GM19035 (cell line): ENCODE results near the gene ABCF1.
"Not testable (repeated sequence)": the region's sequence is repeated elsewhere in the genome, so short reads cannot be mapped to it uniquely, and the experiment has no call there.

Experiments used
- ATAC-seq: cut with Tn5 transposase; IDR thresholded peaks from one replicate; pipeline ENCODE4 v1.9.1; 2021; ENCODE audit not compliant: unreplicated experiment

Gene ABCF1

GRCh38 chr6:30556906-30557682 lies 14.1 kb upstream of the ABCF1 start, which contains the start of gene PRR3:
Gene PRR3, plus strand, starts transcription at chr6:30557295. Its CDS starts 50 bp downstream, at chr6:30557345.
- peak; percentile 62 for ATAC-seq

DNA sequence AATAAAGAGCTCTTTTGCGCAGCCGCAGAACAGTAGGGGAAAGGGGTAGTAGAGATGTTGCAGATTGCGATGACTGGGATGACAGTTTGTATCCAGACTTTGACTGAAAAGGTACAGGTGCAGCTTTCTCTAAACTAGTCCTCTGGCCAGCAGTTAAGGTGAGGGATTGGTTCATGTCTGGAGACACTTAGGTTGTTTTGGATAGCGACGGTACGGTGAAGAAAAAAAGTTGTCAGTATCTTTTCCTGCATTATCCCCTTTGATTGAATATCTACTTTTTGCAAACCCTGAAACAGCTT lies 13.6 kb upstream of the ABCF1 start:
- ATAC-seq, result no peak

GRCh38 chr6:30560930-30561329 lies 10.3 kb upstream of the ABCF1 start:
- ATAC-seq, result no peak

GRCh38 chr6:30562470-30563425 lies 8.5 kb upstream of the ABCF1 start:
- no peak for ATAC-seq

DNA sequence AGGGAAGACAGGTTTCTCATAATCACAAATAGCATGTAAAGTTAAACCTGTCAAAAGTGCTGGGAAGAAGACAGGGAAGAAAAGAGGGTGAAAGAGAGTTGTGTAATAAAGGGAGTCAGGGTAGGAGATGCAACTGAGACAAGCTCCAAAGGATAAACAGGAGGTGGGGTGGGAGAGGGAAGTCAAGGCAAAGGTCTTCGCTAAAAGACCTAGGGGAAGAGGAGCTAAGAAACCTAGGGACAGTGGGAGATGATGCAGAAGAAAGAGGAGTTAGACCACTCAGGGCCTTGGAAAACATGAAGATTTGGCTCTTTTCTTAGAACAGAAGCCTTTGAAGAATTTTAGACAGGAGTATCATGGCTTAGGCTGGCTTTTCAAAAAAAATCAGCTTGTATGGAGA lies 7.1 kb upstream of the ABCF1 start:
- ATAC-seq, result no peak

DNA sequence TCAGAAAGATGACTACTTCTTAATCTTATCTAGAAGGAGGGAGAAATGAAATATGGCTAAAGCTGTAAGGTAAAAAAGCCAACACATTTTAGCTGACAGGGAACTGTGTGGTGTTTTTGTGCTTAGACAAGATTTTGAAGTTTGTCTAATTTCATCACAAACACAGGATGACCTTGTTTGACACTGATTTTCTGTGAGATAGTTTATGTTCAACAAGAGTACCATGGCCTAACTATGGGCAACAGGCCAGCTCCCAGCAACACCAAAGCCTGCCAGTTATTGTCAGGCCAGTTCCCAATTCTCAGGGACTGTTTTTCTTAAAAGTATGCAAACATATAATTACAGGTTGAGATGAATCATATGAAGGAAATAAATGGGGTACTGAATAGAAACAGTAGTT lies 5.5 kb upstream of the ABCF1 start:
- ATAC-seq, result no peak

DNA sequence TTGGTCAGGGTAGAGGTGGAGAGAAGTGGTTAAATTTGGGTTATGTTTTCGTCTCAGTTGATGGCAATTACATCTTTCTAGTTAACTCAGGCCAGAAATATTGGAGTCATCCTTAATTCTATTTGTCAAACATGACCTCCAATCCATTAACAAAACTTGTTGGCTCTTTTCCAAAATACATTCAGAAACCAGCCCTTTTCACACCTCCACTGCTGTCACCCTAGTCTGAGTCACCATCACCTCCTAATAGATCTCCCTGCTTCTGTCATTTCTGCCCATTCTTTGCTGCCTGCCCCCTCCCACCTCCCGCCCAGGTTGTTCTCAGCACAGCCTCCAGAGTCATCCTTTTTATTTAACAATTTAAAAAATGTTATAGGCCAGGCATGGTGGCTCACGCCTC lies 3.0 kb upstream of the ABCF1 start:
- no peak for ATAC-seq

DNA sequence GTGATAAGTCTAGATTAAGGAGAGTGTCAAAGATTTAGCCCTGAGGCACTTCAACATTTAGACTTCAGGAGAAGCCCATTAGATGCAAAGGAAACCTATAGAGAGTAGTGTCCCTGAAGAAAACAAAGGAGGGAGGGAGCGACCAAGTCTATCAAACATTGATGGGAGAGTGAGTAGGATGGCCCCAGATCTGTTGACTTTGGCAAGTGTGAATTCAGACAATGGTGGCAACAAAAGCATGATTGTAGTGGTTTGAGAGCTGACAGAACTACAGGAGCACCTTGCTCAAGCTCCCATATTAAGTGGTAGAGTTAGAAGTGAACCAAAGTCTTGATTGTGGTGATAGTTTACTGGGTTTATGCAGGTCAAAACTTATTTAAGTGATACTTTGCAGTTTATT lies 979 bp upstream of the ABCF1 start:
- no peak for ATAC-seq

- peak; percentile 12 for ATAC-seq
Observed at GRCh38 chr6:30570740-30571074, 535 bp upstream of the ABCF1 start.

GRCh38 chr6:30571762-30572082 lies 480 bp downstream of the ABCF1 start:
- no peak for ATAC-seq

DNA sequence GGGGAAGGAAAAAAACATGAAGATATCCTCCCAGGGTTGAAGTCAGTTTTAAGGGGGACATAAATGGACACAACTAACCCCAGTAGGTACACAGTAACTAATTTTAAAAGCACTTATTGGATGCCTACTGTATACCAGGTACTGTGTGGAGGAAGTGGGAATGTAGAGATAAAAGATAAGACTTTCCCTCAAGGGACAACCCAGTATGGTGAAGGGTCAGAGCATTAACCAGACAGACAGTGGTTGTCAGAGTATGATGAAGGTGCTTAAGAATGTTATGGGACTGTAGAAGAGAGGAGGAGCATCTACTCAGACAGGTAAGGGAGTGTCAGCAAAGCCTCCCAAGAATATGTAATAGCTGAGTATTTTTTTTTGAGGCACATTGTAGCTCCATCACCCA lies 906 bp downstream of the ABCF1 start:
- no peak for ATAC-seq

DNA sequence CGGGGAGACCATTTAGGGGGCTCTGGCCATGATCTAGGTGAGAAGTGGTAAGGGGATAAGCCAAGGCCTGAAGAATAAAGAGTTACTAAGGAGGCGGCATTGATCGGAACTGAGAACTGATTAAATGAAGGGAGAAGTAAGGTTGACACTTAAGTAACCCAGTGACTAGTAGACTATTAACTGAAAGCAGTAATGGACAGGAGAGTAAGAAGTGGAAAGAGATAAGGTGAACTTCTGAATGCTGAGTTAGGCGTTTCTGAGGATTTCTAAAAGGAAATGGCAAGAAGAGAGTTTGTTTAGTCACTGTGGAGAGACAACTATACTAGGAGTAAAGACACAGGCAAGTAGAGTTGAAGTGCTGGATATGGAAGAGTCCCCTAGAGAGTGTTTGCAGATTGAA lies 1.9 kb downstream of the ABCF1 start:
- ATAC-seq, result no peak

DNA sequence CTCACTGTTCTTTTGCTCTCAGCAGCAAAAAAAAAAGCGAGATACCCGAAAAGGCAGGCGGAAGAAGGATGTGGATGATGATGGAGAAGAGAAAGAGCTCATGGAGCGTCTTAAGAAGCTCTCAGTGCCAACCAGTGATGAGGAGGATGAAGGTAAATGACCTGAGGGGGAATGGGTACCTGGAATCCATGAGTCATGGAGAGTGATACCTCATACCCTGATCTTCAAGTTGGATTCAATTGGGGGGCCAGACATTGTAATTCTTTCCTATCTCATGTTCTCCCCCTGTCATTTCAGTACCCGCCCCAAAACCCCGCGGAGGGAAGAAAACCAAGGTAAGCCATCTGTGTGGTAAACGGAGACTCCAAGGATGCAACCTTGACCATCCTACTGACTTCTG lies 6.8 kb downstream of the ABCF1 start:
- no peak for ATAC-seq

GRCh38 chr6:30583921-30584320 lies 12.7 kb downstream of the ABCF1 start:
- no peak for ATAC-seq

- no peak for ATAC-seq
Observed at GRCh38 chr6:30589754-30590358, 18.6 kb downstream of the ABCF1 start.

- ATAC-seq, result no peak
Observed at GRCh38 chr6:30590509-30590908, 19.3 kb downstream of the ABCF1 start.

- ATAC-seq, result no peak
Observed at GRCh38 chr6:30591008-30591407, 19.8 kb downstream of the ABCF1 start.

DNA sequence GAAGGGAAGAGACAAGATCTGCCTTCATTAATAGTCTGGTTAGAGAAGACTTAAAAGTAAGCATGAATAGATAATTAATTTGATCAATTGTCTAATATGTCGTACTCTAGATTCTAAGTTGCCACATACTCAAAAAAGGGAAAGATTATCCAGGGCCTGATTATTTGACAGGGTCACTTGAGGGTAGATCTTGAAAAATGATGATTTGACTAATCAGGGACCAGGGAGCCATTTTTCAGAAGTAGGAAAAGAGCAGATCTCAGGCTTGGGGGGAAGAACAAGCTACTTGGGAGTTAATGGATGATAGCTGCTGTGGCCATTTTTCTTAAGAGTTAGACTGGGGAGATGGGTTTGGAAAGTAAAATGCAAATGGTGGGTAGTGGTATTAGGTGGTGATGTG lies 21.0 kb downstream of the ABCF1 start:
- no peak for ATAC-seq

DNA sequence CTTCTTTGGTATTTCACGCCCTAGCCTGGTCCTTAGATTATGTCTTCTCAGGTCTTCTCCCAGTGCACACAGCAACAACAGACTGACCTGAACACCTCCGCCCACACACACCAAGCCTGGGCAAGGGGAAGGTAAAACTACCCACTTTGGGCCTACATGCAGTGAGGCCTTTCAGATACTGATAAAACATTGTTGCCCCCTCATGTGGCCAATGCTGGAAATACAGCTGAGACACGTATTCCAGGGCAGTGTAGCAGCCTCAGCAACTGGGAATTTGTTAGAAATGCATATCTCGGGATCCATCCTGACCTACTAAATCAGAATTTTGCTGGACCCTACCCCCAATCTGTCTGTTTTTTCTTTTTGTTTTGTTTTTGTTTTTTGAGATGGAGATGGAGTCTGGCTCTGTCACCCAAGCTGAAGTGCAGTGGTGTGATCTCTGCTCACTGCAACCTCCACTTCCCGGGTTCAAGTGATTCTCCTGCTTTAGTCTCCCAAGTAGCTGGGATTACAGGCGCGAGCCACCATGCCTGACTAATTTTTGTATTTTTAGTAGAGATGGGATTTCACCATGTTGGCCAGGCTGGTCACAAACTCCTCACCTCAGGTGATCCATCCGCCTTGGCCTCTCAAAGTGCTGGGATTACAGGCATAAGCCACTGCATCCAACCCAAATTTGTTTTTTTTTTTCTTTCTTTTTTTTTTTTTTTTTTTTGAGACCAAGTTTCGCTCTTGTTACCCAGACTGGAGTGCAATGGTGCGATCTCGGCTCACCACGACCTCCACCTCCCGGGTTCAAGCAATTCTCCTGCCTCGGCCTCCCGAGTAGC lies 26.3 kb downstream of the ABCF1 start:
- ATAC-seq, result not testable (repeated sequence)

DNA sequence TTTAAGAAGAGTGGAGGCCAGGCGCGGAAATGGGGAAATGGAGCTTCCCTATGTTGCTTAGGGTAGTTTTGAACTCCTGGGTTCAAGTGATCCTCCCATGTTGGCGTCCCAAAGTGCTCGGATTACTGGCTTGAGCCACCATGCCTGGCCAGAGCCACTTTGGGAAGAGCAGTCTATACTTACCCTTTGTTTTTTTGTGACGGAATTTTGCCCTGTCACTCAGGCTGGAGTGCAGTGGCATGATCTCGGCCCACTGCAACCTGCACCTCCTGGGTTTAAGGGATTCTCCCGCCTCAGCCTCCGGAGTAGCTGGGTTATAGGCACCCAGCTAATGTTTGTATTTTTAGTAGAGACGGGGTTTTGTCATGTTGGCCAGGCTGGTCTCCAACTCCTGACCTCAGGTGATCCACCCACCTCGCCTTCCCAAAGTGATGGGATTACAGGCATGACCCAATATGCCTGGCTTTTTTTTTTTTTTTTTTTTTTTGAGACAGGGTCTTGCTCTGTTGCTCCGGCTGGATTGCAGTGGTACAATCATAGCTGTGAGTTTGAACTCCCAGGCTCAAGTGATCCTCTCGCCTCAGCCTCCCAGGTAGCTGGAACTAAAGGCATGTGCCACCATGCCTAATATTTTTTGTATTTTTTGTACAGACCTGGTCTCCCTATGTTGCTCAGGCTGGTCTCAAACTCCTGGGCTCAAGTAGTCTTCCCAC lies 27.8 kb downstream of the ABCF1 start:
- ATAC-seq, result no peak
